Measurements from ENCODE around the gene EEF2KMT. TPM values are rescaled to one million over a fixed set of nuclear protein-coding genes. Genes with fewer than 3 reads are reported as not detected.

Gene EEF2KMT
- total and polyA plus RNA-seq, 8 donors = 2.5 to 8.2 (median 4.6) TPM

DNA sequence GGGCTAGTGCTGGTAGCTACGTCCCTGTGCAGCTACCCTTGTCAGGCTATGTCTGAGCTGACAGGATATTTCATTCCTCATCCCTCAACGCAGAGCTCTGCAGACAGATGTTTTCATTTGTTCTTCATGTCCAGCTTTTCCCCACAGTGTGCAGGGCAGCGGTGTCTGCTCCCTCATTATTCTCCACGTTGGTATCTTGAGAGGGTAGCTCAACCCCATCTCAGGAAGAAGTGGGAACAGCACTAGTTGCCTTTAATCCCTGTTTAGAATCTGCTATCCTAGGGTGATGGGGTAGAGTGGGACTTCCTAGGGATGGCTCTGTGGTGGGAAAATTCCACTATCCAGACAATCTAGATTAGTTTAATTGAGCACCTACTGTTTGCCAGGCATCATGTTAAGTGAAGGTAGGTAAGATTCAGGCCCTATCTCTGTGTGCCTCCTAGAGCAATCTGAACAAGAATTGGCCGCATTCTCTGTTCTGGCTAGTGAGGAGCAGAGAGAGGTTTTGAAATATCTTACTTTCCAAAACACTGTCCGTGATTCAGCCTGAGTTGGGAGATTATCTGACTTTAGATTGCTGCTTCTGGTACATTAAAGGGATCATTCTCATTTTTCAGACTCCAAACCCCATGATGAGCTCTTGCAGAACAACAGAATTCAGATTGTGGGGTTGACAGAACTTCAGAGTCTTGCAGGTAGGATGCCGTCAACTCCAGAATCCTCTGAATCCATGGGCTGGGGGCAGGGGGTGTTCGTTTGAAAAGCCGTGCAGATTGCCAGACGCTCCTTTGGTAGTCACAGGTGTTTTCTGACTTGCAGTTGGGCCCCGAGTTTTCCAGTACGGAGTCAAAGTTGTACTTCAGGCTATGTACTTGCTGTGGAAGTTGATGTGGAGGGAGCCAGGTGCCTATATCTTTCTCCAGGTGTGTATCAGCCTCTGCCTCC lies 25.0 kb downstream of the EEF2KMT start:
- peaks cover 0 to 21% (median 0%) of the 10 kb centered on the region in 3 donors for H3K36me3 ChIP-seq
- ATAC-seq (peak in 2 of 4 donors; percentile 2), DNase-seq (peak in 1 of 6 donors; percentile 12), FAIRE-seq (no peak)
- WGBS, 2 donors = 36 to 45% methylated on average over 12 of the region's 12 CpGs
- peak overlapping the region; percentile 59 to 86 (median 74) for H3K4me3 ChIP-seq
- no peaks in the 10 kb centered on the region for H3K9me3 ChIP-seq
- peak overlapping the region in 3 of 4 donors; percentile 75 to 85 (median 76) for H3K27ac ChIP-seq
- intact Hi-C loops (cut with DNase I) = no loop called here
- TF ChIP-seq CTCF (IDR thresholded peaks at IDR 0.05) = no peak
- no peaks in the 10 kb centered on the region for H3K27me3 ChIP-seq
- peaks cover 0 to 11% (median 0%) of the 10 kb centered on the region in 3 donors for H3K4me1 ChIP-seq

DNA sequence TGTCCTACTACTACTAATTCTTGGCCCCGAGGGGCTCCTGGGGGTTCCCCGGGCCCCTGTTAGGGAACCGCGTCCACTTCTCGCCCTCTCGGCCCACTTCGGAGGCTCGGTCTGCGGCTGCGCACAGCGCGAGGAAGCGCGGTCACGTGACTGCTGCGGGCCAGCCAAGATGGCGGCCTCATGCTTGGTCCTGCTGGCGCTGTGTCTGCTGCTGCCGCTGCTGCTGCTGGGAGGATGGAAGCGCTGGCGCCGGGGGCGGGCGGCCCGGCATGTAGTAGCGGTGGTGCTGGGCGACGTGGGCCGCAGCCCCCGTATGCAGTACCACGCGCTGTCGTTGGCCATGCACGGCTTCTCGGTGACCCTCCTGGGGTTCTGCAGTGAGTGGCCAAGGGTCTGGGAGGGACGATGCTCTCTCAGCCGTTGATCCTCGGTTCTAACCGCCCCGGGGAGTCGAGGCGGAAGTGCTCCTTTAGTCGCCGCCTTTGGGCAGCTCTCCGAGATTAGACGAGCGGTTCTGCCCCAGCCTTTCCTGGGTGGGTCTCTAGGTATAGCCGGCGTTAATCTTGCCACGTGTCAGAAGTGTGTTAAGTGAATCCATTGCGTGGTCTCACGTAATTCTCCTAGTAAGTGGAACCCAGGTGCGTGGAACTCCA lies 25.8 kb downstream of the EEF2KMT start, which contains the start of gene ALG1:
Gene ALG1 (plus strand): TSS at position 163 of the 653 bp plus-strand sequence. CDS start 7 bp downstream, at position 170.
- H3K4me1 ChIP-seq = peaks cover 0 to 11% (median 0%) of the 10 kb centered on the region in 3 donors
- peak within 1 kb of the TSS; percentile 24 to 85 (median 76) for H3K27ac ChIP-seq
- no peaks in the 10 kb centered on the region for H3K9me3 ChIP-seq
- WGBS, 2 donors = 0% methylated on average over 46 to 53 of the region's 53 CpGs
- FAIRE-seq = no peak
- H3K27me3 ChIP-seq = no peaks in the 10 kb centered on the region
- peak; percentile 85 to 97 (median 92) for DNase-seq
- intact Hi-C loops (cut with DNase I) = no loop called here
- peak within 1 kb of the TSS; percentile 59 to 86 (median 74) for H3K4me3 ChIP-seq
- ATAC-seq = peak; percentile 94 to 98 (median 98)
- TF ChIP-seq CTCF (IDR thresholded peaks at IDR 0.05) = no peak
- peaks cover 0 to 16% (median 0%) of the 10 kb centered on the region in 3 donors for H3K36me3 ChIP-seq

DNA sequence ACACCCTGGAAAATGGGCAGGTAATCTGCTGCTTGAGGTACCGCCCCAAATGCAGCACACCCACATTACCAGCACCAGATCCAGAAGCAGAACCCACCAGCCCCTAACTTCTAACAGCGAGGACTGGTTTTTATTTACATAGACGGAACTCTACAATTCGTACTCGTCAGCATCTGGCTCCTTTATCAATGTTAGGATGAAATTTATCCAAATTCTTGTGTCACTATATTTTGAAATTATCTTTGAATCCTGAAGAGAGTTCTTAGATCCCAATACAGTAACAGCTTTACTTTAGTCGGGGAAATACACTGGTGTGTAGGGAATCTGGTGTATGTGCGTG lies 26.3 kb downstream of the EEF2KMT start:
- peak overlapping the region; percentile 59 to 86 (median 74) for H3K4me3 ChIP-seq
- DNase-seq (no peak), FAIRE-seq (no peak), ATAC-seq (no peak)
- WGBS, 2 donors = 40 to 47% methylated on average over 7 of the region's 7 CpGs
- no peaks in the 10 kb centered on the region for H3K27me3 ChIP-seq
- TF ChIP-seq CTCF (IDR thresholded peaks at IDR 0.05) = no peak
- intact Hi-C loops (cut with DNase I) = no loop called here
- H3K4me1 ChIP-seq = peaks cover 0 to 11% (median 0%) of the 10 kb centered on the region in 3 donors
- H3K9me3 ChIP-seq = no peaks in the 10 kb centered on the region
- peaks cover 0 to 14% (median 0%) of the 10 kb centered on the region in 3 donors for H3K36me3 ChIP-seq
- H3K27ac ChIP-seq = peak overlapping the region; percentile 24 to 85 (median 76)

- no peak for TF ChIP-seq CTCF (IDR thresholded peaks at IDR 0.05)
- no peak for DNase-seq
- Histone ChIP-seq H3K9me3 (no peaks in the 10 kb centered on the region), H3K36me3 (peaks cover 0 to 7% (median 0%) of the 10 kb centered on the region in 3 donors), H3K4me3 (no peak overlapping the region), H3K27ac (peak overlapping the region in 3 of 4 donors; percentile 75 to 85 (median 76)), H3K4me1 (peaks cover 0 to 11% (median 0%) of the 10 kb centered on the region in 3 donors), H3K27me3 (no peaks in the 10 kb centered on the region)
- WGBS, 2 donors = 88 to 91% methylated on average over 15 of the region's 15 CpGs
- intact Hi-C loops (cut with DNase I) = no loop called here
- no peak for FAIRE-seq
- no peak for ATAC-seq
These were observed 27.0 kb downstream of the EEF2KMT start for GRCh38 chr16:5070431-5071186.

All from pancreas (tissue), 10 donors.